CD1c-positive myeloid dendritic cell (primary cell): ENCODE results near the gene ZNF536.
"Not testable (repeated sequence)": the region's sequence is repeated elsewhere in the genome, so short reads cannot be mapped to it uniquely, and the experiment has no call there.

Experiments
- DNase-seq: peaks from one replicate; pipeline ENCODE4 v3.0.0-alpha.2; 2016; ENCODE audit errors: extremely low spot score

Gene ZNF536

DNA sequence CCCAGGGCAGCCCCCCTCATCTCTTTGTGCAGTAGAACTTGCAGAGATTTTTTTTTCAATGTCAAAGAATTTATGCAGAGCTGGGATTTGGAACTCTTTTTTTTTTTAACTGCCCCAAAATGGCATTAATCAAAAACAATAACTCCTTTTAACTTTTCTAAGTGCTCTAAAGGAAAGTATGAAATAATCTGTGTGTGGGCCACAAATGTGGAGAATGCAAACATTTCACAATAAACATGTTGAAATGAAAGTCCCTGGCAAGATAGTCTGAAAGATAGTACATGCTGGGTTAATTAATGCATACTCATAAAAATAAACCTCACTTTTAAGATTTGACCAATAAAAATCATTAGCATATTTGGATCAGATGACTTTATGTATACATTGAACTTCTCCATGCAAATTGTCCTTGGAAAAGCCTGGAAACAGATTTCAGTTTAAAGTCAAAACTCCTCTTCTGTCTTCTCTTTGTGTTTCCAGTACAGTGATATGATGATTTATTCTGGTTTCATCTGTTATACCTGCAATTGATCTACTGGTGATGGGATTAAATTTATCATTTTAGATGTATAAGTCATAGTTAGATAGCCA lies 30.5 kb upstream of the ZNF536 start:
- no peak for DNase-seq

DNA sequence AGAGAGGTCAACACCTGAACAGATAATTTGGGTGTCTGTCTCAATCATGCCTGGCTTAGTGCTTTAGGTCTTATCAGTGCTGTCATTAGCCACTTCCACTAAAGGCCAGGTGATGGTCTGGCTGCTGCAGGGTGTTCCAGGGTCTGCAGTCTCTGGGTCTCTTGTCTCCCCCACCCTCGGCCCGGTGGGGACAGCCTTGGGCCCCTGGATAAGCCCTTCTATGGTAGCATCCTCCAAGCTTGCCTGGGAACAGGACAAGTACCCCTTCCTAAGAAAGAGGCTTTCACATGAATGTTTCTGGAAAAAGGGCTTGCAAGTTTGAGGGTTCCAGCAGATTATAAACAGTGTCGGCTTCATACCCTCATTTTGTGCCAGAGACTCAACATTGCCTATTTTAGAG lies 29.3 kb upstream of the ZNF536 start:
- DNase-seq = no peak

DNA sequence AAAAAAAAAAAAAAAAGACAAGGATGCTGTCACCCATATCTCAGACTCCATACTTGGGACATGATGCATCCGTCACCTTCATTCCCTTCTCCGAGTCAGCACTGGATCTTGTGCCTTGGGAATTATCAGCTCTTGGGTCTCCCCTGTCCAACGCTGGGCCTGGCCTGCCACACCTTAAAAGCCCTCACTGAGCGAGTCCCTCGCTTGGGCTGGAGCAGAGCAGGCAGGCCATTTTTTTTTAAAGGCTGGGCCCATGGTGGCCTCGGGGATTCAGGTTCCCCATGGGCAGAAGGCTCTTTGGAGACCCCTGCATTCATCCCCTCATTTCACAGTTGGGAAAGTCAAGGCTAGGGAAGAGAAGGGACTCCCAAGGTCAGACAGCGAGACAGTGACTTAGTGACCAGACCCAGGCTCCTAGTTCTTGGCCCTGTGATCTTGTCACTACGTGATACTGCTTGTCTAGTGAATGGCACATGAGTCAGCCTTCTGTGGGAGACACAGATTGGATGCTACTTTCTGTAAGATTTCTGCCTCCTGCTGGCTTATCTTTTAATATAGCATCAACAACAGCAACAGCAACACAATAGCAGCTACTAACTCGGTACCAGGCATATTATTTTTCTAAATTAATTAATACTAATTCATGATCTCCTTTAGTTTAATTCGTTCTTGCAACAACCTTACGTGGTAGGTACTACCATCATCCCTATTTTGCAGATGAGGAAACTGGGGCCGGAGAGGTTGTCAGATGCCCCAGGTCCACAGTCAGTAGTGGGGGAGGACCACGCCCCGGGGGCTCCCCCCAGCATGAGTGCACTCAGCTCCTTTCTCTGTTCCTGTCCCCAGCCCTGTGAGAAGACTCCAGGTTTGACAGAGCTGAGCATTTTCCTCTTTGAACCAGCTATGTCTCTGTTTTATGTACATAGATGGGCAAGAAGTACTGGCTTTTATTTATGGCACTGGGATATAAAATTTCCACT lies 27.4 kb upstream of the ZNF536 start:
- DNase-seq = no peak

DNA sequence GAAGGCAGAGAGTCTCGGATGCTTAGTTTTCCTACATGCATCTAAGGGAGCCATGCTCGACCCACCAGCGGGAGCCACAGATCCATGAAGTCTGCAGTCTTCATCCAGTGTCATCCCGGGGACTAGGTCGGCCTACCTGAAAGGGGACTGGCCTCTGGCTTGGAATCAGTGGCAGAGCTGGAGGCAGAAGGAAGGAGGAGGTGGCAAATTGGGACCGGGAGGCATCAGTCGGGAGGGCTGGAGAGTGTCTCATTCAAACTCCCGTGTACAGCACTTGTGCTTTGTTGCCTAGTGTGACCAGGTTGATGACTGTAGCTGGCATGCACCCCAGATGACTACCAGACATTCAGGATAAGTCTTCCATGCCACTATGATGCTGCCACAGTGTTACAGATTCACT lies 26.5 kb upstream of the ZNF536 start:
- no peak for DNase-seq

DNA sequence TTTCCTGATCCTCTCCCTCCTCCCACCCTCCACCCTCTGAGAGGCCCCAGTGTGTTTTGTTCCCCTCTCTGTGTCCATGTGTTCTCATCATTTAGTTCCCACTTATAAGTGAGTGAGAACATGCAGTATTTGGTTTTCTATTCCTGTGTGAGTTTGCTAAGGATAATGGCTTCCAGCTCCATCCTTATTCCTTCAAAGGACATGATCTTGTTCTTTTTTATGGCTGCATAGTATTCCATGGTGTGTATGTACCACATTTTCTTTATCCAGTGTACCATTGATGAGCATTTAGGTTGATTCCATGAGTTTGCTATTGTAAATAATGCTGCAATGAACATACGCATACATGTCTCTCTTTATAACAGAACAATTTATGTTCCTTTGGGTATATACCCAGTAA lies 25.7 kb upstream of the ZNF536 start:
- DNase-seq = not testable (repeated sequence)

DNA sequence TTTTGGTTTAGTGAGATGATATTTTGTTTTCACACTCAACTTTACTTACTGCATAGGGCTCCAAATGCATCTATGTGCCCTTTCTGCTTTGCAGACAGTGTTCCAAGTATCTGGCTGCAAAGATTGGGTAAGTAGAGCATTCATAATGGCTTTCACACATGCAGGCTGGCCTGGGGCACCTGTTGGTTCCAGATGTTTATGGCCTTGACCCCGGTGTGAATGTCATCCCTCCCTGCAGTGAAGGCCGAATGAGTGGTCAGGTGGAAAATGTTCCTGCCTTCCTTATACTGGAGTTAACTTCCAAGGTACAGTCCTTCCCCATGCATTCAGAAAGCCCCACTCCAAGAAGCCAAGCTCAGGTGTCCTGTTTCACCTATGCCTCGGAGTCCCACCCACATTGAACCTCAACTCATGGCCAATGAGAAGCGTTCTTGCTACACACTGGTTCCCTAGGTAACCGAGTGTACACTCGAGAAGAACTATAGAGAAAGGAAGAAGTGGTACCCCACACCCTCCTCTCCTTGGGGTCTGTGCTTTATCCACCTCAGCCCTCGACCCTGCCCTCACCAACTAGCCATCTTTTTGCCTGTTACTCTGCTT lies 23.0 kb upstream of the ZNF536 start:
- no peak for DNase-seq

DNA sequence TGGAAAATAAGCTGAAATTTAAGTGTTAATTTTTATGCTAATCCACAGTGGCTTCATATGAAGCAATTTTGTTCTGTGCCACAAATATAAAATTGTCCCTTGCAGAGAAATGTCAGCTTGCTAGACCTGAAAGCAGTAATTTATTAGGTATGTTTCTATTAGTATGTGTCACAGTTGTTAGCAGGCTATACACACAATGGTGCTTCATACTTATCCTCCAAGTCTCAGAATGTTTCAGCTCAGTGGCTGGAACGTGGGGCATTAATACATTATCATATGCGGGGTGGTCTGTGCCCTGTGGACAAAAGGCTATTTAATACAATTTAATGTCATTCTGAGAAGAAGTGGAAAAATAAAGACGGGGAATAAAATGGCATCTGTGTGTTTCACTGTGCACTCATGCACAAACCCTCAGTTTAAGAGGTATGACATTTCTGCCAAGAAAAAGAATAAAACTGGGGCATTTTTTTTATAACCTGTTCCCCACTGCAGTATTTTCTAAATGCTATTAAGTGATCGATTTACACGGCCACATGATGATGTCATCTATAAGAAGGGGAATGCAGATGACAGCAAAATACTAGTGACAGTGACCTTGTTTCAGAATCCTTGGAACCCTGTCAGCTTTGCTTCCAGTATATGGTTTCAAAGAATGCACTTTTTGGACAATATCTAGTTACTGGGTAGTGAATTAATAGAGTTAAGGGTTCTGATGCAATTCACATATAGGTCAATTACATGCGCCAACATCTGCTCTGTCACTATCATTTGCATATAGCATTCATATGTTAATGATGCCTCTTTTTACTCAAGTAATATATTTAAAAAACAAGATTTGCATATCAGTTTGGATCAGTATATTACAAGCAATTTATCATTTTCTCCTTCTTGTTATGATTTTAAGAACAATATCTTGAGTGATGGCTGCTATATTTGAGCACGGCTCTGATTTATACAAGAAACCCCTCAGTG lies 21.2 kb upstream of the ZNF536 start:
- DNase-seq = no peak

DNA sequence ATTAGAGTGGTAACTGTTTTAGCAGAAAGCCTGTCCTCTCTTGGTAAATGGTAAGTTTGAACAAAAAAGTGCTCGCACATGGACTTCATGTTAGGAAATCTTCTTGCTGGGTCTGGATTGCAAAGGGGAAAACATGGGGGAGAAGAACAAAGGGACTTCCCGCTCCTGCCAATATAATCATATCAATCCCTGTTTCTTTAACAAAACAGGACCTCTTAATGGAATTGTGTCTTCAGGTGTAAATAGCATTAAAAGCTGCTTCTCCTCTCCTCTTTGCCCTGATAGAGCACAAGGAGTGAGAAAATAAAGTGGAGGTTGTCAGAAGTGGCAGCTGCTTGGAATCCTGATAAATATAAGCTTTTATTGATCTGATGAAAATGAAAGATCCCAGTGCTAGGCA lies 20.4 kb upstream of the ZNF536 start:
- DNase-seq = no peak

DNA sequence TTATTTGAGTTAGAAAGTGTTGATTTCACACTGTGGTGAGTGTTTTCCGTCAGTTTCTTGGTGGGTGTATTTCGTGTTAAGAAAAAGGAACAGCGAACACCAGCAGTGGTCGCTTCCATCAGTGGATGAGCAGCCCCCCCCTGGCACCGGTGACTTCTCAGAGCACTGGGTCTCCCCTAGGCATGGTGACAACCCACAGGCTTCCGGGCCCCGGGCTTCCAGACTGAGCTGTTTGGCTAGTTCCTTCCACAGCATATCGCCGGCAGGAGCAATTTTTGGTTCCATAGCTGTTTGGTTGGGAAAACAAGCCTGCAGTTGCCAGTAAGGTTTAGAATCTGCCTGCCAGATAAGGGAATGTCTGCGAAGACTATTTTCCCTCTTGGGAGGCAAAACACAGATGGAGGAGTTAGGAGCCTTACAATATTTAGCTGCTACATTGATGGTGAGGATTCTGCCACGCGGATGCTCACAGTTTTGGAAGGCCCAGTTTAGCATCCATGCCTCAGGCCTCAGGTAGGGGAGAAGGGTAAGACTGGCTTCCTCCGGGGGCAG lies 18.7 kb upstream of the ZNF536 start:
- no peak for DNase-seq

DNA sequence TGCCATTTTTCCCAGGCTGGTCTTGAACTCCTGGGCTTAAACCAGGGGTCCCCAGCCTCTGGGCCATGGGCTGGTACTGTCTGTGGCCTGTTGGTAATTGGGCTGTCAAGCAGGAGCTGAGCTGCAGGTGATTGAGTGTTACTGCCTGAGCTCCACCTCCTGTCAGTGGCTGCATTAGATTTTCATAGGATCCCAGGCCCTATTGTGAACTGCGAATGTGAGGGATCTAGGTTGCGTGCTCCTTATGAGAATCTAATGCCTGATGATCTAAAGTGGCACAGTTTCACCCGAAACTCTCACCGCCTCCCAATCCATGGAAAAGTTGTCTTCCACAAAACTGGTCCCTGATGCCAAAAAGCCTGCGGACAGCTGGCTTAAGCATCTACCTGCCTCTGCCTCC lies 16.6 kb upstream of the ZNF536 start:
- DNase-seq = no peak

DNA sequence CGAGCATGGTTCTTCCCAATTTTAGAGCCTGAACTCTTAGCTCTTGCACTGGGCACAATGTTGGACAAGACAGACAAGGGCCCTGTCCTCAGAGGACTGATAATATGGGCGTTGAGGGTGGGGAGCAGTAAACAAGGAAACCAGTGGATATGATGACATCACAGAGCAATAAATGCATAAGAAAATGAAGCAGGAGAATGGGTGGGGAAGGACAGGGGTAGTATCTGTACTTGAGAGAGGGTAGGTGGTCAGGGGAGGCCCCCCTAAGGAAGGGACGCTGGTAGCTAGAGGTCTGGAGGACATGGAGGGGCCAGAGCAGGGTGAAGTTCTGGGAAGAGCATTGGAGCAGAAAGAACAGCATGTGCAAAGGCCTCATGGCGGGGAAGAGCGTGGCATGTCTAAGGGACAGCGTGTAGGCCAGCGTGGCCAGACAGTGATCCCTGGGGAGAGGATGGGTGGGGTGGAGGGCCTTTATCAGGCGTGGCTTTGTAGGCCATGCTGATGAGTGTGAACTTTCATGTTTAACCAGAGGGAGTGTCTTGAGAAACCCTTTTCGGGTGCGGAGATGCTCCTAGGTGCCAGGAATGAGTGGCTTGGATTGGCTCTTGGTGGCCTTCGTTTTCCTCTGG lies 15.1 kb upstream of the ZNF536 start:
- DNase-seq = no peak

DNA sequence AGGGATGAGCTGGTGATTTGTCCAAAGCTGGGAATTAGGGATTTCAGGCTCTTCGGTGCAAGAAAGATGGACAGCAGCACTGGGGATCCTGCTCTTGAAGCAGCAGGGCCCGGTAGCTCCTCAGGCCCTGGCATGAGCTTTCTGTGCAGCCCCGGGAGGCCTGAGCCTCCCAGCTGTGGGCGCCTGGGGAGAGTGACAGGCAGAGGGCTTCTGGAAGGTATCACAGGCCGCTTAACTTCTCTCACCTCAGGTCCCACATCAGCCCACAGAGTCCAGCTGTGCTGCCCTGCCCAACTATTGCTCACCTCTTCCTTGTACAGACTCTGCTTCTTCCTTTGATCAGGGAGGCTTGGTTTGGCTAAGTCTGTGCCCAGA lies 14.6 kb upstream of the ZNF536 start:
- no peak for DNase-seq

DNA sequence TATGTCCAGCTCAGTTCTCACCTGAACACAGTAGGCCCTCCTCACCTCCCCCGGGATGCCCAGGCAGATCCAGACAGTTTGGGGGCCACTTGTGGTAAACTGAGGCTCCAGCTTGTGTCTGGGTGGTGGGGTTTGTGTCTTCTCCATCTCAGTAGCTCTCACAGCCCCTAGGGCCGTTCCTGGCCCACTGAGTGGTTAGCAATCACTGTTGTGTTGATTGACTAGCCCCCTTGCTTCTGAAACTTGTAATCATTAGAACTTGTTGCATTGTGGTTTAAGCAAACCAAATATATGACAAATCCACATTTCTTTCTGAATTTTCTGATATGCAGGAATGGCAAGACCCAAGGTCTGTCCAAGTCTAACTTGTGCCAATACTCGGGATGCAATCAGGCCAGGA lies 13.9 kb upstream of the ZNF536 start:
- DNase-seq = no peak

DNA sequence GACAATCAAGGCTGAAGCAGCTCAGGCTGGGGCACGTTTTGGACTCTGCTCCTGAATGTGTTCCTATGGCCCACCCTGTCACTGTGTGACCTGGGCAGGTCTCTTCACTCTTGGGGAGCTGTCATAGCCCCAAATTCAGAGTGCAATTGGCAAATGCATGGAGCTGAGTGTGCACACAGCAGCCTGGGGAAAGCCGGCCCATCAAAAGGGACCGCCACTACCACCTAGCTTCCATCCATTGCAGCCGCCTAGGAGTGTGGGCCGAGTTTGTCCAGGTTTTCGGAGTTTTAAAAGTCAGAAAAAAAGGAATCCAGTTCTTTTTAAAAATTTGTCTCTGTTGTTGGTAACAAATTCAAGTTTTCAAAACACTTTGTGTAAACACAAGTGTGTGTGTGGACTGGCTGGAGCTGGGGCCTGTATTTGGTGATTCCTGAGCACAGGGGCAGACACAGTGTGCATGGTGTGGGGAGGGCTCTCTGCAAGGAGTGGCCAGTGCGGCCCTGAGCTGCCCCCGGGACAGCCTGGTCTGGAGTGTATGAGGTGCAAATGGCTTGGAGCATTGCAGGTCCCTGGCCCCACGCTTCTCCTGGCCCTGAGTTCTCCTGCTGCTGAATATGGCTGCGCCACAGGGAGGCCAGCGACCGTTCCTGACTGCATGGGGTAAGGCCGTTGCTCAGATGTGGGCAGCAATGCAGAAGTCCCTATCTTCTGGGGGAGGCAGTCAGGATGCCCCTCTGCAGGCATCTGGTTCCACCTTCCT lies 13.2 kb upstream of the ZNF536 start:
- DNase-seq = no peak

DNA sequence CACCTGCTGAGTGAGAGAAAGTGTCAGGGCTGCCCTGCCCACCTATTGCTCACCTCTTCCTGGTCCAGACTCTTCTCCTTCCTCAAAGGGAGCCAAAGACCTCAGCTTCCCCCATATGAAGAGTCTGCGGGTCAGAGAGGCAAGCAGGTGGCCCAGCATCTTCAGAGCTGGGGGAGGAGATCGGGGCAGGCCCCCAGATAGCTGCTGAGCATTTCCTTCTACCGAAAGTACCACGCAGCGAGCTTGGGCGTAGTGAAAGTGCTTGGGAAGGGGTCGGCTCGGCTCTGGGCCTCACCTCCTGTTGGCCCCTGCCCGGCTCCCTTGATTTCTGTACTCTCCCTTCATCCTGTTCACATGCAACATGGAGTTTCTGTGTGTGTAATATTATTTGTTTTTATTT lies 12.2 kb upstream of the ZNF536 start:
- no peak for DNase-seq

DNA sequence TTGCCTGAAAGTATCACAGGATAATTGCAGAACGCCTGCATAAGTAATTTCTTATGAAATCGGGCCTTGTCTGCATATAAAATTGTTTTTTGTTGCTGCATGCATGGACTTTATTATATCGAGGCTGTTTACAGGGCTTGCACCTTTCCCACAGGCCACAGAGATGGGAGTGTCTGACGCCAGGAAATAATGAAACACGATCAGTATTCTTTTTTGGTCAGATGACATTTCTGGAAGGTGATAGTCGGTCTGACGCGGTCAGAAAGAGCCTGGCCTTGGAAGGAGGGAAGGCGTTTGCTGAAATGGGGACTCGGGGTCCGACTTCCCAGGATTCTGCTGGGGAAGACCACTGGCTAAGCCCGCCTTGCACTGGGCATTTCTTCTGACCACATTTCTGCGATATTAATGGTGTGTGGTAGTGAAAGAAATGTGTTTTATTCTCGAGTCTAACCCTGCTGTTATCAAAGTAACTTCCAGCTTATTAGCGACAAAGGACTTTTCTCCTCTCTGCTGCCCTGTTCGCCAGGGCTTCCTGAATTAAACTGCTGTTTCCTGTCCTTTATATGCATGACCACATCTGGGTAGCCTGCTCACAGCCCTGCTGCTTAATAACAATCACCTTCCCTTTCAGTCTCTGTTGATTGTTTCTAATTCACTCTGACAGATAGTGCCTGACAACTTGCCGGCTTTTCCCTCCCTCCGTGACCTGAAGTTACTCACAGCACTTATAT lies 11.6 kb upstream of the ZNF536 start:
- no peak for DNase-seq

DNA sequence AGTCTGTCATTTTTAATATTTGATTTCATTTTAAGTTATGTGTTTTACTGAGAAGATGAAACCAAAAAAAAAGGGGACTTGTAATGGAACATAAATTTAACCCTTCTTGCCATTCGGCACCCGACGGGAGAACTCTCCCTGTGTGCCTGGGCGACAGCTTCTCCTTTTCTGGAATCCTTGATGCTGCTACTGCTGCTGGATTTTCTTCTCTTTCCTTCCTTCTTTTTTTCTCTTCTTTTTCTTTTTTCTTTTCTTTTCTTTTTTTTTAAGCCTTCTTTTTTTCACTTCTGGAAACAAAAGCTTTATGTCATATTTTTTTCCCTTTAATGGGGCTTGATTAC lies 11.1 kb upstream of the ZNF536 start:
- DNase-seq = no peak

DNA sequence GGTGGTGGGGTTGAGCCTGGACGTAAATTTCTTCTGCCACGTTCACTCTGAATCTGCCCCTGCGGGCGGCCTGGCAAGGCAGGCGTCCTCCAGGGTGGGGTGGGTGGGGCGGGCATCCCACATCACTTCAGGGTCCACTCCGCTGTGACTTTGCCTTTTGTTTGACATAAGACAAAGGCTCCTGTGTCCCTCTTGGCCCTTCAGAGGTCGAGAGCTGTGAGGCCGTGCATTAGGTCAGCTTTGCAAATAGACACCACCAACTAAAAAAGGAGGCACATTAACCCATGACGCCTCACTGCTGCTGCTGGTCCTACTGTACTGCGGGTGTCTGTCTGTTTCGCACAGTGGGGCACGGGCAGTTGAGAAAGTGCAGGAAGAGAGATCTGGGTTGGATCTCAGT lies 10.5 kb upstream of the ZNF536 start:
- DNase-seq = no peak

DNA sequence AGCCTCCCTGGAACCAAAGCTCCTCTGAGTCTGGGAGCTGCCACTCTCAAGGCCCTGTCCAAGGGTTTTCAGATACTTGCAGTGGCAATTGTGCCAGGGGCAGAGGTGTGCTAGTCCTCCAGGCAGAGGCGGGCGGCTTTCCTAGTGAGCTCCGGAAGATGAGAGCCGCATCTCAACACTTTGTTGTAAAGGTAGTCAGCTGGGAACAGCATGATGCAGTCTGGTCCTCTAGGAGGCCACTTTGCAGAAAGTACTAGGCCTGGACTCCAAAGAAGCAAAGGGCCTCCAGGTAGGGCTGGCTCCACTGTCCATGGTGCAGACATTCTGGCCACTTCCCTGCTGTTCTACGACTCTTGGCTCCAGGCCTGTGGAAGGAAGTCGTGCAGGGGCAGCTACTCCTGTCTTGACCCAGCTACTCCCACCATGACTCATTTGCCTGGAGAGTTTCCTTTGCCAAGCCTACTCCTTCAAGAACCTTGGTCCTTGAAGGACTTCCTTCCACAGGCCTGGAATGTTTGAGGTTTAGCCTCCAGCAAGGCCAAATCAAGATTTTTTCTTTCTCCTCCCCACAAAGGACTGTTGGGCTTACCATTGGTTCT lies 9.9 kb upstream of the ZNF536 start:
- DNase-seq = no peak
